ENCODE measurements around the gene PKD1L1. TPM values are rescaled to one million over a fixed set of nuclear protein-coding genes. Genes with fewer than 3 reads are reported as not detected.

PKD1L1 gene
- total RNA-seq, 1 experiment from 2014 or later = 0.17 TPM

- H2BK5ac ChIP-seq (ENCODE audit: insufficient read length, low read length) = no peak overlapping the region
- H4K91ac ChIP-seq (ENCODE audit: insufficient read length, low read depth, low read length) = no peak overlapping the region
- no peak overlapping the region for H2BK20ac ChIP-seq (ENCODE audit: low read depth, low read length, poor library complexity, severe bottlenecking)
- H2AK5ac ChIP-seq (ENCODE audit: insufficient read length, low read length) = no peak overlapping the region
- H3K23ac ChIP-seq (ENCODE audit: insufficient read length, low read depth, low read length) = no peak overlapping the region
- no peak overlapping the region for H3K9ac ChIP-seq (ENCODE audit: extremely low read depth, insufficient read length, low read length)
- H2BK120ac ChIP-seq (ENCODE audit: low read depth, low read length, poor library complexity, severe bottlenecking) = no peak overlapping the region
- H3K4me1 ChIP-seq (ENCODE audit: insufficient read depth, low read length) = no peaks in the 10 kb centered on the region
- no peaks in the 10 kb centered on the region for H4K20me1 ChIP-seq (ENCODE audit: control insufficient read depth, insufficient read depth, insufficient read length)
- peaks cover 13 to 15% of the 10 kb centered on the region in 2 experiments; a peak in 4 of 5 replicates for H3K9me3 Mint-ChIP-seq
- no peaks in the 10 kb centered on the region for H3K9me3 ChIP-seq (ENCODE audit: control insufficient read depth, low read depth, low read length)
- no peak for DNase-seq
- no peaks in the 10 kb centered on the region for H3K79me1 ChIP-seq (ENCODE audit: insufficient read depth, low read depth, low read length, poor library complexity, severe bottlenecking)
- WGBS (ENCODE audit: extremely low coverage, insufficient read length, low lambda C conversion rate) = no CpG with 5 or more reads among the region's 6 CpGs
- H3K4me1 Mint-ChIP-seq = peaks cover 20 to 23% of the 10 kb centered on the region in 2 experiments
- no peak overlapping the region for H3K27ac ChIP-seq (ENCODE audit: insufficient read length, low read depth, low read length)
- no peak overlapping the region for H2BK15ac ChIP-seq (ENCODE audit: low read depth, low read length)
- H2BK12ac ChIP-seq (ENCODE audit: insufficient read length, low read depth, low read length) = no peak overlapping the region
- H3K4me3 Mint-ChIP-seq = no peak overlapping the region
- peaks cover 24 to 44% (median 43%) of the 10 kb centered on the region in 3 experiments for H3K36me3 Mint-ChIP-seq (ENCODE audit: insufficient read depth in 1 of 3, low read depth in 3 of 3)
- H4K5ac ChIP-seq (ENCODE audit: insufficient read length, low read depth, low read length) = no peak overlapping the region
- H4K8ac ChIP-seq (replicated peaks; ENCODE audit: insufficient read length, low read depth, low read length) = no peak overlapping the region
- H3K27me3 Mint-ChIP-seq (ENCODE audit: low read depth) = no peaks in the 10 kb centered on the region
- no peak overlapping the region for H2AFZ ChIP-seq (ENCODE audit: low read length)
- no peak overlapping the region for H3T11ph ChIP-seq (ENCODE audit: low read length)
- no peaks in the 10 kb centered on the region for H3K23me2 ChIP-seq (ENCODE audit: insufficient read length, low read depth, low read length, poor library complexity, severe bottlenecking)
- no peak overlapping the region for H3K56ac ChIP-seq (ENCODE audit: insufficient read length, low read depth, low read length)
- no peak overlapping the region for H3K4me2 ChIP-seq (ENCODE audit: insufficient read depth, insufficient read length, low read length)
- TF ChIP-seq CTCF (conservative IDR thresholded peaks at IDR 0.05) = no peak
- H3K27me3 ChIP-seq (ENCODE audit: insufficient read depth, low read length) = no peaks in the 10 kb centered on the region
- H3K18ac ChIP-seq (ENCODE audit: insufficient read length, low read depth, low read length) = no peak overlapping the region
- no peaks in the 10 kb centered on the region for H3K79me2 ChIP-seq (ENCODE audit: insufficient read depth, low read length)
- H3K14ac ChIP-seq (ENCODE audit: insufficient read depth, low read length) = no peak overlapping the region
- H3K27ac Mint-ChIP-seq = no peak overlapping the region
- no peak overlapping the region for H3K4ac ChIP-seq (ENCODE audit: low read depth, low read length)
Measured at GRCh38 chr7:47956220-47956619, 8.0 kb upstream of the PKD1L1 start.
